HG03039 (cell line): ENCODE data around the gene RGS6.
"Not testable (repeated sequence)": the region's sequence is repeated elsewhere in the genome, so short reads cannot be mapped to it uniquely, and the experiment has no call there.

Experiments used
- ATAC-seq: cut with Tn5 transposase; IDR thresholded peaks from one replicate; pipeline ENCODE4 v1.9.1; 2021; ENCODE audit warnings: mild to moderate bottlenecking, moderate library complexity; ENCODE audit not compliant: unreplicated experiment

Gene RGS6

GRCh38 chr14:72448212-72448611 lies 516.0 kb downstream of the RGS6 start:
- ATAC-seq: no peak

- ATAC-seq: no peak
Observed at GRCh38 chr14:72450473-72451044, 518.3 kb downstream of the RGS6 start.

DNA sequence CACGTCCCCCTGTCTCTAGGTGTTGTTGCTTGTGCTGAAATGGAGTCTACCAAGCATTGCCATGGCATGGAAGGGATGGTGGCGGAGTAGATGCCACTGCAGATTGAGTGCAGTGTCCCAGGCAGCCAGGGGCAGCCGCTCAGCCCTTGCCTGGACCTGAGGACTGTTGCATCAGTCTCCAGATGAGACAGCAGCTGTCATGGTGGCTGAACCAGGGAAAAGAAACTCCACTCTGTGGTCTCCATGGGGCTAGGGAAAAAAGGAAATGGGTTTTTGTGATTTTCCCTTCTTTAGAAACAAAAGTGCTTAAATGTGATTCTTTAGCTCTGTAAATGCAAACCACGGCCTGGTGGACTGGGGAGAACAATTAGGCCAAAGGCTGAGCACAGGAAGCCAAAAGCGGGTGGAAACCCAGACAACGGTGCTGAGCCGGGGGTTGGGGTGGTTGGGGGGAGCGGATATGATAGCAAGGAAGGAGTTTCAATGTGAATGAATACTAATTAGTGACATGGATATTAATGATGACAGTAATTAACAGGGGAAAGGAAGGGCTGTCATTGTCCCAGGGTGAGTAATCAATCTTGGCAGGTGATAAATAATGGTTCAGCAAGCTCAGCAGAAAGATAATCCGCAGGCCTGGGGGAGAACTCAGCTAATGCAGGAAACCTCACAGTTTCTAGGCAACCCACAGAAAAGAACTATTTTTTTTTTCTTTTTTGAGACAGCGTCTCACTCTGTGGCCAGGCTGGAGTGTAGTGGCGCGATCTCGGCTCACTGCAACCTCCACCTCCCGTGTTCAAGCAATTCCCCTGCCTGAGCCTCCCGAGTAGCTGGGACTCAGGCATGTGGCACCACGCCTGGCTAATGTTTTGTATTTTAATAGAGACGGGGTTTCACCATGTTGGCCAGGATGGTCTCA lies 519.1 kb downstream of the RGS6 start:
- ATAC-seq: no peak

DNA sequence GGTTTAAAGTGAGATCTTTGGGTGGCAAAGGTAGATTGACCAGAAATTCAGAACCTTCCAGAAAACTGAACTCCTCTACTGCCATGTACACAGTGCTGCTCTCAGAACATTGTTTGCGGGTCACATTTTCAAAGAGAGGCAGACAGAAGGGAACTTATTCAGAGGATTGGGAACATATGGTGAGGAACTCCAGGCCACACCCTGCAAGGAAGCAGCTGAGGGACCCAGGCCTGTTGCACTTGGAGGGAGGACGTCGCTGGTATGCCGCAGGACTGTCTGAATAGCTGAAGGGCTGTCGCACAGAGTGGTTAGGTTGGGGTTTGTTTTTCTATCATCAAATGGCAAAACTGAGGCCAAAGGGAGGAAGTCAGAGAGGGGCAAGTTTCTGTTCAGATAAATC lies 520.5 kb downstream of the RGS6 start:
- ATAC-seq: no peak

DNA sequence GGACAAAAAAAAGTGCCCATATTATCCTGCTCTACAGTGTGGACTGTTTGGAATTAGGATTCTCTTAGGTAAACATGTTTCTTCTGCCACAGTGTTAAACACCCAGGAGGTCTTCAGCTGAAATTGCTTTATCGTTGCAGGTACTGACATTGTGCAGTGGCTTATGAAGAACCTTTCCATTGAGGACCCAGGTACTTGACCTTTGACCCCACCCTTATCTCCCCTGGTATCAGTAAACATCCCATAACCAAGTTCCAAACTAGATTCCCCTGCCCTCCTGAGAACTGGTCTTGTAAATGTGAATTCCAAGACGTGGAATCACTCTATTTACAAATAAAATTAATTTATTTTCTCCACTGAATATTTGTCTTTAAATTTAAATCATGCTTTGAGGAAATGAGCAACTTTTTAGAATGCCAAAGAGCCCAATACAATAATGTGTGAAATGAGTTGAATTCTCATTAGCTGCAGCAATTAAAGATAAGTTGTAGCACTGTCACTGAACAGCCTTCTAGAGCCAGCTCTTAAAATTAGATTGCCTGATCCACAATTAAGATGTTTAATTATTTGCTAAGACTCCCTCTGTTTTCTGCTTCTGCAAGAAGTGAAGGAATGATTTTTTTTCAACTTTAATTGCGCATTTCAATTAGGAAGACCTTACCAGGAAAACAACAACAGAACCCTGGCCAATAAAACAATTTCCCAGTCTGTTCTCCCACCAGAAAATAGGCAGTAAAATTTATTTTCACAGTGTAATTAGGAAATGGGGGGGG lies 522.3 kb downstream of the RGS6 start:
- no peak for ATAC-seq

GRCh38 chr14:72457641-72458040 lies 525.4 kb downstream of the RGS6 start:
- no peak for ATAC-seq

GRCh38 chr14:72462056-72462455 lies 529.8 kb downstream of the RGS6 start:
- ATAC-seq: no peak

GRCh38 chr14:72463291-72463866 lies 531.1 kb downstream of the RGS6 start:
- no peak for ATAC-seq

DNA sequence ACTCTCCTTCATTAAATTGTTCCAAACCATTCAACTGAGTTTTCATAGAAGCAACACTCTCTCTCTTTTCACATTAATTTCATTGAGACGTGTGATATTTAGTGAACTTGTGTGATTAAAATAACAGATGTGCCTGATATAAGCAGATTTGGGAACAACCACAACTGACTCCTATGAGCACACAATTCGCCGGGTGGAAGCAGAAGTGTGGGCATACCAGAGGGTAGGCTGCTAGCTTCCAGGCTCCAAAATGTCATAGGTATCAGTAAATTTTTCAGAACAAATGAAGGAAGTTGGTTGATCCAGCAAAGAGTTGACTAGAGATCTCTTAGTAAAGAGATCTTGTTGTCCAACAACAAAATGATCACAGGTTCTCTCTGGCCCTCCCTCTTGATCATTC lies 532.0 kb downstream of the RGS6 start:
- ATAC-seq: no peak

GRCh38 chr14:72466325-72466724 lies 534.1 kb downstream of the RGS6 start:
- ATAC-seq: no peak

DNA sequence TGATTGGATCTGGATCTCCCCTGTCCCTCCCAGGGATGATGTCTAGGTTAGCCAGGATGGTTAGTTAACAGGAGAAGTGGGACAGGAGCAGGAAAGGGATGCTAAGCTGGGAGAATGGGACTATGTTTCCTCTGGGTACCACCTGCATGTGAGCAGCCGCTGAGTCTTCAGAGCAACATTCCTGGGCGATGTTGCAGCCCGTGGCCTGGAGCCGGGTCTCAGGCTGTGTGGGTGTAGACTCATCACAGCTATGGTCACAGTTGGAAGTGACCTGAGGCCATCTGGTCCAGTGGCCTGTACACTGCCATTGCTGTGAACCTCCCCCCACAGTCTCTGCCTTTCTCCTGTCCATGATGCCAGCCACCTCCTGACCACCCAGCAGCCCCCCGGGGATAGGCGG lies 539.1 kb downstream of the RGS6 start:
- ATAC-seq: no peak

DNA sequence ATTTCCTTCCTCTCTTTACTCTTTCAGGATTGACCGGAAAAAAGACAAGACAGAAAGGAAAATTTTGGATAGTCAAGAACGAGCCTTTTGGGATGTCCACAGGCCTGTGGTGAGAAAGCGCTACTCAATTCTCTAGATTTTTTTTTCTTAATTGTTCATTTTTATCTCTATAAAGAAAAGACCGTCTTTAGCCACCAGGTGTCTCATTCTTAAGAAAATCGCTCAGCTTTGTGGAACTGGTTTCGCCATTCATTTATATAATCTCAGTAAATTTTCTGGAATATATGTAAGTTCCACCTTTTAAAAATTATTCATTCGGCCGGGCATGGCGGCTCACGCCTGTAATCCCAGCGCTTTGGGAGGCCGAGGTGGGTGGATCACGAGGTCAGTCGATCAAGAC lies 540.6 kb downstream of the RGS6 start:
- ATAC-seq: no peak

DNA sequence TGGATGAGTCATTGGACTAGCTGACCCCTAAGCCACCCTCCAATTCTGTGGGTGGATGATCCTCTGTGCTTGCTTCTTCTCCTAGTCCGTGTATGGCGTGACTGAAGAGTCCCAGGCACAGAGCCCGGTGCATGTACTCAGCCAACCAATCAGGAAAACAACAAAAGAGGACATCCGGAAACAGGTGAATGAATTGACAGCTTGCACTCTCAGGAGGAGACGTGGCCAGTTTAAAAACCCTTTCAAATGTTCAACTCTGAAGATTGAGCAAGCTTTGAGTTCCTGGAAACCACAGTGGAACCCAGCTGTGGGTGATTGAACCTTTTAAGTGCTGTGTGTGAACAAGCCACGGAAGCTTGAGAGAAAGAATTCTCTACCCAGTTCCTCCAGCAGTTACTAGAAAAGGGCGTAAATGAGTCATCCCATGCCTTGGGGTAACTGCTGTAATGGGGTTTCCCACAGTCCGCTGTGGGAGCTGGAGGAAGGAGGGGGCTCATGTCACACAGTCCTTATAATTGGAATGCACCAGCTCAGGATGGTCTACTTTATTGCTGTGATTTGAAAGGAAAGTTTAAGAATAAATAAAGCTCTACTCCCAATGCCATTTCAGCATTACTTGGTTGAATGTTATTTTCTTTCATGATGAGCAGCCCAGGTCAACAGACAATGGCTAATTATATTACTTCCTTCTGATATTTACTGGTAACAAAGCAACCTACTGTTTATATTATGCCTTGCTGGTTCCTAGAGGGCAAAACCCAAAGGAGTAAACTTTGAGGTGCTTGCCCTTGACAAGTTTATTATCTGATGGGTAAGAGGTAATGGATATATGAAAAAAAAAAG lies 544.6 kb downstream of the RGS6 start:
- peak; percentile 80 for ATAC-seq

- not testable (repeated sequence) for ATAC-seq
Observed at GRCh38 chr14:72477578-72477977, 545.3 kb downstream of the RGS6 start.

- no peak for ATAC-seq
Observed at GRCh38 chr14:72478471-72478893, 546.3 kb downstream of the RGS6 start.

DNA sequence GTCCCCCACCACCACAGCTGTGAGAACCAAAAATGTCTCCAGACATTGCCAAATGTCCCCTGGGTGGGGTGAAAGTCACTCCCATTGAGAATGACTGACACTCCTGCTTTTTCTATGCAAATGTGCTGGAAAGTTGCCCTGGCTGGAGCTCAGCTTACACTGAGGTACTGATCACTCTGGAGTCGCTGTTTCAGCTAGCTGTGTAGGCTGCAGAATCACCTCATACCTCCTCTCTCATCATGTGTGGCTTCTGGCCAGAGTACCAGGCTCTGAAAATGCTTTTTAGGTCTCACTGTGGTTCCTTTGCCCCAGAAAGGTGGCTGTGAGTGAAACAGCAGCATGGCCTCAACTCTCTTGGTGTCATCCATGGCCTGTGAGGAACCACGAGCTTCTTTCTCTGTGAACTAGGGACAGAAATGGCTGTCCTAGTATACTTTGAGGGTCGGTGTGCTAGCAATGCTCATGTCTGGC lies 547.3 kb downstream of the RGS6 start:
- ATAC-seq: no peak

GRCh38 chr14:72480464-72481243 lies 548.4 kb downstream of the RGS6 start:
- ATAC-seq: no peak

DNA sequence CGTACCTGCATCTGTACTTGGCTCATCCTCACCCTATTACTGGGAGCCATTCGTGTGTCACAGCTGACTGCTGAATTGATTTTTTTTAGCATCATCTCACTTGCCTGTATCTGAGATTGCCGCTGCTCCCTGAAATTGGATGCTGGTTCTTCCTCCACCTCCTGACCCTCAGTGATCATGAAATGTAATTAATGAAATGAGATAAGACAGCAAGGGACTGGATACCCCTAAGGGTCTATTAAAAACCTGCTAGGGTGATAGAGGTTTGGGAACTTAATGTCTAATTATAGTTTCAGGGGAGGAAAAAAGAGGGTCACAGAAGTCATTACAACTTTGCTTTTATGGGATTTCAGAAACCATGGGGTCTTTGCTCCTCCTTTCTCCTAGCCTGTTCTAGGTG lies 551.1 kb downstream of the RGS6 start:
- no peak for ATAC-seq

- no peak for ATAC-seq
Observed at GRCh38 chr14:72485695-72486094, 553.5 kb downstream of the RGS6 start.

DNA sequence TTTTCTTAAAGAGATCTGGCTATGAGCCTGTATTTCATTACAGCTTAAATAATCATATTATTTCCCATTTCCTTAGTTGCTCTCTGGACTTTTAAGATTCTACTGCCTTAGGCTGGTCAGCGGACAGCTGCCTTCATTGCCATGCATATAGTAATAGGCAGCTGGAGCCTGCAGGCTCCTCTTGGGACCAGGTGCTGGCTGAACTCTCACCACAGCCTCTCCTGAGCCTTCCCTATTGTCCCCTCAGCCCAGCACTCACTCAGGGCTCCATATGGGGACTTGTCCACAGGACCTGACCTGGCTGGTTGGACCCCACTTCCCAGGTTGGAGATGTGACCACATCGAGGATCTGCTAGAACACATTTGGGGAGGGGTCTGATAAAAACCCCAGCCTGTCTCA lies 556.3 kb downstream of the RGS6 start:
- no peak for ATAC-seq
